HepG2 (cell line): ENCODE results near the gene ANKLE1. TPM values are rescaled to one million over a fixed set of nuclear protein-coding genes. Genes with fewer than 3 reads are reported as not detected.
A peak's percentile ranks its signal among the peaks of the same experiment; 100 is the strongest.

Source experiments
- AGO2 ChIP-seq: fragments of 200-400 bp; formaldehyde crosslinking; optimal IDR thresholded peaks from 2 replicates; pipeline ENCODE3; 2017; ENCODE audit warnings: mild to moderate bottlenecking, low read depth, low read length, moderate library complexity
- ERF ChIP-seq: IDR thresholded peaks from 2 replicates; pipeline ENCODE4 v1.6.1; 2018; ENCODE audit warnings: missing biosample characterization, missing genetic modification reagents
- FOXK1 ChIP-seq: sonication (generic); formaldehyde crosslinking; IDR thresholded peaks from 2 replicates; pipeline ENCODE4 v1.4.0; 2020; ENCODE audit warnings: low read depth, missing genetic modification reagents, borderline replicate concordance
- GLI4 ChIP-seq: sonication (generic); formaldehyde crosslinking; IDR thresholded peaks from 2 replicates; pipeline ENCODE4 v1.5.1; 2020; ENCODE audit warnings: missing genetic modification reagents, mild to moderate bottlenecking, moderate library complexity, borderline replicate concordance
- KDM2A ChIP-seq: sonication (generic); formaldehyde crosslinking; IDR thresholded peaks from 2 replicates; pipeline ENCODE4 v1.4.0; 2020; ENCODE audit warnings: low read depth, missing genetic modification reagents, borderline replicate concordance
- KDM3A ChIP-seq: IDR thresholded peaks from 2 replicates; pipeline ENCODE4 v1.6.1; 2018; ENCODE audit warnings: low read depth, missing compliant biosample characterization
- MXD4 ChIP-seq: IDR thresholded peaks from 2 replicates; pipeline ENCODE4 v1.6.1; 2016; ENCODE audit warnings: mild to moderate bottlenecking, missing biosample characterization, missing genetic modification reagents
- NFIB ChIP-seq: sonication (generic); formaldehyde crosslinking; IDR thresholded peaks from 2 replicates; pipeline ENCODE4 v1.9.0; 2021; ENCODE audit warnings: missing genetic modification reagents, mild to moderate bottlenecking, borderline replicate concordance
- PITX1 ChIP-seq: sonication (generic); formaldehyde crosslinking; IDR thresholded peaks from 2 replicates; pipeline ENCODE4 v1.5.1; 2020; ENCODE audit warnings: mild to moderate bottlenecking, missing genetic modification reagents
- RAD21 ChIP-seq: fragments of 450-650 bp; formaldehyde crosslinking; IDR thresholded peaks from 2 replicates; pipeline ENCODE4 v1.5.0; 2020; ENCODE audit warnings: mild to moderate bottlenecking
- ZBTB20 ChIP-seq: sonication (generic); formaldehyde crosslinking; IDR thresholded peaks from 2 replicates; pipeline ENCODE4 v1.8.1; 2023; ENCODE audit warnings: missing genetic modification reagents, low read depth, mild to moderate bottlenecking, borderline replicate concordance
- ZNF12 ChIP-seq: sonication (generic); formaldehyde crosslinking; IDR thresholded peaks from 2 replicates; pipeline ENCODE4 v1.5.0; 2020; ENCODE audit warnings: missing genetic modification reagents
- ZNF451 ChIP-seq: sonication (generic); formaldehyde crosslinking; IDR thresholded peaks from 2 replicates; pipeline ENCODE4 v1.5.0; 2020; ENCODE audit warnings: mild to moderate bottlenecking, missing genetic modification reagents
- ZNF781 ChIP-seq: sonication (generic); formaldehyde crosslinking; IDR thresholded peaks from 2 replicates; pipeline ENCODE4 v1.5.1; 2020; ENCODE audit warnings: borderline replicate concordance, mild to moderate bottlenecking, missing genetic modification reagents; ENCODE audit errors: not compliant biosample characterization
- polyA plus RNA-seq, 8 experiments: library from polyadenylated mRNA; depleted of rRNA in 3 of 8; stranded (reverse) in 7 of 8; unstranded in 1 of 8; fragments of >200 nt; fragmentation: Illumina TruSeq in 4 of 8; extraction: Trizol in 4 of 8; gene quantifications; 2 replicates each; pipeline versions ENCODE4 v1.2.1 to v1.2.3, GENCODE V29; 2011 to 2016; ENCODE audit warnings: low read depth in 4 of 8, missing spikeins in 1 of 8, mixed read lengths in 1 of 8; ENCODE audit not compliant: insufficient read depth in 1 of 8
- total RNA-seq, 5 experiments: library from RNA; depleted of rRNA; stranded (reverse); fragments of >200 nt; fragmentation: Illumina TruSeq; extraction: Trizol; gene quantifications; 2 replicates each; pipeline ENCODE4 v1.2.3, GENCODE V29; 2016; ENCODE audit warnings: low read depth in 1 of 5
- TF ChIP-seq, protein P1 (sequence below): sonication (generic); formaldehyde crosslinking; IDR thresholded peaks from 2 replicates; pipeline ENCODE4 v1.4.0; 2020; ENCODE audit warnings: missing genetic modification reagents
- TF ChIP-seq, protein P2 (sequence below): IDR thresholded peaks from 2 replicates; pipeline ENCODE4 v1.6.1; 2016; ENCODE audit warnings: low read depth
- TF ChIP-seq, protein P3 (sequence below): sonication (generic); formaldehyde crosslinking; IDR thresholded peaks from 2 replicates; pipeline ENCODE4 v1.4.0; 2020; ENCODE audit warnings: mild to moderate bottlenecking, missing genetic modification reagents
- TF ChIP-seq, protein P4 (sequence below): sonication (generic); formaldehyde crosslinking; IDR thresholded peaks from 2 replicates; pipeline ENCODE4 v1.5.1; 2020; ENCODE audit warnings: missing genetic modification reagents, mild to moderate bottlenecking, borderline replicate concordance
- TF ChIP-seq, protein P5 (sequence below): IDR thresholded peaks from 2 replicates; pipeline ENCODE4 v1.6.1; 2016; ENCODE audit warnings: mild to moderate bottlenecking, missing biosample characterization, missing genetic modification reagents
- TF ChIP-seq, protein P6 (sequence below), 2 experiments: fragments of 450-650 bp in 1 of 2; sonication (generic) in 1 of 2; formaldehyde crosslinking; IDR thresholded peaks; 2 replicates each; pipeline versions ENCODE4 v1.5.0 to v1.8.0; 2020 to 2022; ENCODE audit warnings: mild to moderate bottlenecking in 1 of 2, missing genetic modification reagents in 1 of 2
- TF ChIP-seq, protein P7 (sequence below): sonication (generic); formaldehyde crosslinking; IDR thresholded peaks from 2 replicates; pipeline ENCODE4 v1.8.1; 2022; ENCODE audit warnings: mild to moderate bottlenecking, missing genetic modification reagents

The ANKLE1 gene
- total and polyA plus RNA-seq, 2 of the 13 experiments (the other 11 are each of a cell fraction or from before 2014, with no cell fraction given), result 0.69 to 1.5 TPM

DNA sequence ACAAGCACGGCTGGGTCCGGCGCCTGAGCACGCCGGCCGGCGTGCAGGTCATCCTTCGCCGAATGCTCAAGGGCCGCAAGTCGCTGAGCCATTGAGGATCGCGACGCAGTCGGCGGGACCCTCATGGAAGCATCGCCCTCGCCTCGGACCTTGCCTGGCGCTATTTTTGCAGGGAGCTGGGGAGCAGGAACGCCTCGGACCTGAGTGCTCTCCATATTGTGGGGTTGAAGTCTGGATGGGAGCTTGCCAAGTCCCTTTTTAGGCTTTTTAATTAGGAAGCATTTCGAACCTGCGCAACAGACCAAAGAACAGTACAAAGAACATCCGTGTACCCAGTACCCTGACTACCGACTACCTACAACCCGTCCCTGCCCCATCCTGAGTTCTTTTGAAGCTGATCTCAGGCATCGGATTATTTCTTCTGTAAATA, 24.6 kb downstream of the ANKLE1 start (continued):
- TF ChIP-seq, protein P1, sequence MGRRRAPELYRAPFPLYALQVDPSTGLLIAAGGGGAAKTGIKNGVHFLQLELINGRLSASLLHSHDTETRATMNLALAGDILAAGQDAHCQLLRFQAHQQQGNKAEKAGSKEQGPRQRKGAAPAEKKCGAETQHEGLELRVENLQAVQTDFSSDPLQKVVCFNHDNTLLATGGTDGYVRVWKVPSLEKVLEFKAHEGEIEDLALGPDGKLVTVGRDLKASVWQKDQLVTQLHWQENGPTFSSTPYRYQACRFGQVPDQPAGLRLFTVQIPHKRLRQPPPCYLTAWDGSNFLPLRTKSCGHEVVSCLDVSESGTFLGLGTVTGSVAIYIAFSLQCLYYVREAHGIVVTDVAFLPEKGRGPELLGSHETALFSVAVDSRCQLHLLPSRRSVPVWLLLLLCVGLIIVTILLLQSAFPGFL (CRISPR knock-in tag), result no peak
- TF ChIP-seq, protein P2, sequence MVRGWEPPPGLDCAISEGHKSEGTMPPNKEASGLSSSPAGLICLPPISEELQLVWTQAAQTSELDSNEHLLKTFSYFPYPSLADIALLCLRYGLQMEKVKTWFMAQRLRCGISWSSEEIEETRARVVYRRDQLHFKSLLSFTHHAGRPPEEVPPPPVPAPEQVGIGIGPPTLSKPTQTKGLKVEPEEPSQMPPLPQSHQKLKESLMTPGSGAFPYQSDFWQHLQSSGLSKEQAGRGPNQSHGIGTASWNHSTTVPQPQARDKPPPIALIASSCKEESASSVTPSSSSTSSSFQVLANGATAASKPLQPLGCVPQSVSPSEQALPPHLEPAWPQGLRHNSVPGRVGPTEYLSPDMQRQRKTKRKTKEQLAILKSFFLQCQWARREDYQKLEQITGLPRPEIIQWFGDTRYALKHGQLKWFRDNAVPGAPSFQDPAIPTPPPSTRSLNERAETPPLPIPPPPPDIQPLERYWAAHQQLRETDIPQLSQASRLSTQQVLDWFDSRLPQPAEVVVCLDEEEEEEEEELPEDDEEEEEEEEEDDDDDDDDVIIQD (CRISPR knock-in tag), result no peak
- TF ChIP-seq KDM3A, result no peak
- TF ChIP-seq, protein P3, sequence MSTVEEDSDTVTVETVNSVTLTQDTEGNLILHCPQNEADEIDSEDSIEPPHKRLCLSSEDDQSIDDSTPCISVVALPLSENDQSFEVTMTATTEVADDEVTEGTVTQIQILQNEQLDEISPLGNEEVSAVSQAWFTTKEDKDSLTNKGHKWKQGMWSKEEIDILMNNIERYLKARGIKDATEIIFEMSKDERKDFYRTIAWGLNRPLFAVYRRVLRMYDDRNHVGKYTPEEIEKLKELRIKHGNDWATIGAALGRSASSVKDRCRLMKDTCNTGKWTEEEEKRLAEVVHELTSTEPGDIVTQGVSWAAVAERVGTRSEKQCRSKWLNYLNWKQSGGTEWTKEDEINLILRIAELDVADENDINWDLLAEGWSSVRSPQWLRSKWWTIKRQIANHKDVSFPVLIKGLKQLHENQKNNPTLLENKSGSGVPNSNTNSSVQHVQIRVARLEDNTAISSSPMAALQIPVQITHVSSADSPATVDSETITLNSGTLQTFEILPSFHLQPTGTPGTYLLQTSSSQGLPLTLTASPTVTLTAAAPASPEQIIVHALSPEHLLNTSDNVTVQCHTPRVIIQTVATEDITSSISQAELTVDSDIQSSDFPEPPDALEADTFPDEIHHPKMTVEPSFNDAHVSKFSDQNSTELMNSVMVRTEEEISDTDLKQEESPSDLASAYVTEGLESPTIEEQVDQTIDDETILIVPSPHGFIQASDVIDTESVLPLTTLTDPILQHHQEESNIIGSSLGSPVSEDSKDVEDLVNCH (CRISPR knock-in tag), result no peak
- TF ChIP-seq, protein P4, sequence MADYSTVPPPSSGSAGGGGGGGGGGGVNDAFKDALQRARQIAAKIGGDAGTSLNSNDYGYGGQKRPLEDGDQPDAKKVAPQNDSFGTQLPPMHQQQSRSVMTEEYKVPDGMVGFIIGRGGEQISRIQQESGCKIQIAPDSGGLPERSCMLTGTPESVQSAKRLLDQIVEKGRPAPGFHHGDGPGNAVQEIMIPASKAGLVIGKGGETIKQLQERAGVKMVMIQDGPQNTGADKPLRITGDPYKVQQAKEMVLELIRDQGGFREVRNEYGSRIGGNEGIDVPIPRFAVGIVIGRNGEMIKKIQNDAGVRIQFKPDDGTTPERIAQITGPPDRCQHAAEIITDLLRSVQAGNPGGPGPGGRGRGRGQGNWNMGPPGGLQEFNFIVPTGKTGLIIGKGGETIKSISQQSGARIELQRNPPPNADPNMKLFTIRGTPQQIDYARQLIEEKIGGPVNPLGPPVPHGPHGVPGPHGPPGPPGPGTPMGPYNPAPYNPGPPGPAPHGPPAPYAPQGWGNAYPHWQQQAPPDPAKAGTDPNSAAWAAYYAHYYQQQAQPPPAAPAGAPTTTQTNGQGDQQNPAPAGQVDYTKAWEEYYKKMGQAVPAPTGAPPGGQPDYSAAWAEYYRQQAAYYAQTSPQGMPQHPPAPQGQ (CRISPR knock-in tag), result no peak
- no peak for TF ChIP-seq GLI4
- no peak for TF ChIP-seq ERF (CRISPR knock-in tag)
- TF ChIP-seq, protein P5, sequence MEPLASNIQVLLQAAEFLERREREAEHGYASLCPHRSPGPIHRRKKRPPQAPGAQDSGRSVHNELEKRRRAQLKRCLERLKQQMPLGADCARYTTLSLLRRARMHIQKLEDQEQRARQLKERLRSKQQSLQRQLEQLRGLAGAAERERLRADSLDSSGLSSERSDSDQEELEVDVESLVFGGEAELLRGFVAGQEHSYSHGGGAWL, result no peak
- no peak for TF ChIP-seq ZNF451
- TF ChIP-seq NFIB (CRISPR knock-in tag), result no peak
- TF ChIP-seq FOXK1, result no peak
- peak; percentile 14 for TF ChIP-seq AGO2
- TF ChIP-seq, protein P6, sequence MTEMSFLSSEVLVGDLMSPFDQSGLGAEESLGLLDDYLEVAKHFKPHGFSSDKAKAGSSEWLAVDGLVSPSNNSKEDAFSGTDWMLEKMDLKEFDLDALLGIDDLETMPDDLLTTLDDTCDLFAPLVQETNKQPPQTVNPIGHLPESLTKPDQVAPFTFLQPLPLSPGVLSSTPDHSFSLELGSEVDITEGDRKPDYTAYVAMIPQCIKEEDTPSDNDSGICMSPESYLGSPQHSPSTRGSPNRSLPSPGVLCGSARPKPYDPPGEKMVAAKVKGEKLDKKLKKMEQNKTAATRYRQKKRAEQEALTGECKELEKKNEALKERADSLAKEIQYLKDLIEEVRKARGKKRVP (CRISPR knock-in tag; IDR thresholded peaks at IDR 0.05), result no peak
- TF ChIP-seq PITX1 (CRISPR knock-in tag), result no peak
- no peak for TF ChIP-seq MXD4 (CRISPR knock-in tag)
- TF ChIP-seq RAD21 (CRISPR knock-in tag), result no peak
- no peak for TF ChIP-seq ZNF12
- 0 out of 2 replicates have a peak, but pooled peaks have one; percentile 5 for TF ChIP-seq ZBTB20 (CRISPR knock-in tag)
- TF ChIP-seq KDM2A (CRISPR knock-in tag), result no peak
- no peak for TF ChIP-seq ZNF781 (CRISPR knock-in tag)
- TF ChIP-seq, protein P7, sequence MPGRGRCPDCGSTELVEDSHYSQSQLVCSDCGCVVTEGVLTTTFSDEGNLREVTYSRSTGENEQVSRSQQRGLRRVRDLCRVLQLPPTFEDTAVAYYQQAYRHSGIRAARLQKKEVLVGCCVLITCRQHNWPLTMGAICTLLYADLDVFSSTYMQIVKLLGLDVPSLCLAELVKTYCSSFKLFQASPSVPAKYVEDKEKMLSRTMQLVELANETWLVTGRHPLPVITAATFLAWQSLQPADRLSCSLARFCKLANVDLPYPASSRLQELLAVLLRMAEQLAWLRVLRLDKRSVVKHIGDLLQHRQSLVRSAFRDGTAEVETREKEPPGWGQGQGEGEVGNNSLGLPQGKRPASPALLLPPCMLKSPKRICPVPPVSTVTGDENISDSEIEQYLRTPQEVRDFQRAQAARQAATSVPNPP (CRISPR knock-in tag), result 0 out of 2 replicates have a peak, but pooled peaks have one; percentile 4
